ENCODE data around the gene S100A5. TPM values are rescaled to one million over a fixed set of nuclear protein-coding genes. Genes with fewer than 3 reads are reported as not detected.
"Not testable (repeated sequence)": the region's sequence is repeated elsewhere in the genome, so short reads cannot be mapped to it uniquely, and the experiment has no call there.

Gene S100A5
- total RNA-seq, 1 donor from 2014 or later: not detected

GRCh38 chr1:153522353-153523048 is 18.2 kb downstream of the S100A5 start:
- ATAC-seq (ENCODE audit: poor library complexity); DNase-seq; intact Hi-C loops (cut with DNase I): not testable (repeated sequence)

- ATAC-seq (ENCODE audit: poor library complexity); DNase-seq; intact Hi-C loops (cut with DNase I): not testable (repeated sequence)
Measured at GRCh38 chr1:153521808-153522207, 18.9 kb downstream of the S100A5 start.

- DNase-seq (no peak), ATAC-seq (ENCODE audit: poor library complexity) (no peak)
- intact Hi-C loops (cut with DNase I): no loop called here
Measured at GRCh38 chr1:153520818-153521476, 19.8 kb downstream of the S100A5 start.

GRCh38 chr1:153520137-153520691 is 20.5 kb downstream of the S100A5 start:
- intact Hi-C loops (cut with DNase I); ATAC-seq (ENCODE audit: poor library complexity); DNase-seq: not testable (repeated sequence)

- DNase-seq (no peak), ATAC-seq (ENCODE audit: poor library complexity) (no peak)
- intact Hi-C loops (cut with DNase I): loop anchor here (10.0 kb wide), 1 partner anchor 236 kb away; no protein-coding TSS in a partner anchor
Measured at GRCh38 chr1:153519242-153519641, 21.5 kb downstream of the S100A5 start.

GRCh38 chr1:153515504-153516394 is 25.0 kb downstream of the S100A5 start:
- peak; percentile 55 for ATAC-seq (ENCODE audit: poor library complexity)
- DNase-seq: no peak
- intact Hi-C loops (cut with DNase I): loop anchor here (10.0 kb wide), 1 partner anchor 239 kb away; no protein-coding TSS in a partner anchor

- no peak for DNase-seq
- no peak for ATAC-seq (ENCODE audit: poor library complexity)
- intact Hi-C loops (cut with DNase I): loop anchor here (10.0 kb wide), 1 partner anchor 241 kb away; no protein-coding TSS in a partner anchor
Measured at GRCh38 chr1:153513666-153514065, 27.1 kb downstream of the S100A5 start.

- ATAC-seq (ENCODE audit: poor library complexity): peak; percentile 23
- intact Hi-C loops (cut with DNase I): loop anchor here (10.0 kb wide), 1 partner anchor 242 kb away; no protein-coding TSS in a partner anchor
- DNase-seq: no peak
Measured at GRCh38 chr1:153513023-153513422, 27.7 kb downstream of the S100A5 start.

GRCh38 chr1:153510984-153511410 is 29.7 kb downstream of the S100A5 start:
- intact Hi-C loops (cut with DNase I): loop anchor here (10.0 kb wide), 1 partner anchor 244 kb away; no protein-coding TSS in a partner anchor

GRCh38 chr1:153509729-153510354 is 30.9 kb downstream of the S100A5 start:
- intact Hi-C loops (cut with DNase I): loop anchor here (2.0 to 10.0 kb wide), 2 partner anchors 57 to 245 kb away; no protein-coding TSS in a partner anchor
- DNase-seq (no peak), ATAC-seq (ENCODE audit: poor library complexity) (no peak)

More at GRCh38 chr1:153510984-153511410, 29.7 kb downstream of the S100A5 start:
- DNase-seq (peak; percentile 88), ATAC-seq (ENCODE audit: poor library complexity) (peak; percentile 73)

- no peak for ATAC-seq (ENCODE audit: poor library complexity)
- intact Hi-C loops (cut with DNase I): loop anchor here (2.0 kb wide), 1 partner anchor 58 kb away; no protein-coding TSS in a partner anchor
- no peak for DNase-seq
Measured at GRCh38 chr1:153509036-153509435, 31.7 kb downstream of the S100A5 start.

GRCh38 chr1:153507926-153508583 is 32.7 kb downstream of the S100A5 start:
- no peak for DNase-seq
- ATAC-seq (ENCODE audit: poor library complexity): no peak
- intact Hi-C loops (cut with DNase I): loop anchor here (2.0 kb wide), 1 partner anchor 59 kb away; no protein-coding TSS in a partner anchor

- DNase-seq: peak; percentile 89
- ATAC-seq (ENCODE audit: poor library complexity): peak; percentile 90
- intact Hi-C loops (cut with DNase I): no loop called here
Measured at GRCh38 chr1:153506831-153507413, 33.8 kb downstream of the S100A5 start.

GRCh38 chr1:153506386-153506785 is 34.3 kb downstream of the S100A5 start:
- no peak for ATAC-seq (ENCODE audit: poor library complexity)
- DNase-seq: no peak
- intact Hi-C loops (cut with DNase I): no loop called here

GRCh38 chr1:153505576-153505975 is 35.2 kb downstream of the S100A5 start:
- no peak for ATAC-seq (ENCODE audit: poor library complexity)
- DNase-seq: no peak
- intact Hi-C loops (cut with DNase I): no loop called here

GRCh38 chr1:153503766-153504165 is 37.0 kb downstream of the S100A5 start:
- ATAC-seq (ENCODE audit: poor library complexity): no peak
- intact Hi-C loops (cut with DNase I): no loop called here
- DNase-seq: no peak

GRCh38 chr1:153498746-153499145 is 42.0 kb downstream of the S100A5 start:
- intact Hi-C loops (cut with DNase I): no loop called here
- ATAC-seq (ENCODE audit: poor library complexity) (no peak), DNase-seq (no peak)

Data from Right ventricle myocardium superior (tissue), 1 donor.